Stimulated activated CD4-positive, alpha-beta T cell treated with anti-CD3 and anti-CD28 coated beads, Interleukin-15, amount 100 ng/mL, for 1 hour (primary cell): ENCODE measurements around the gene EIF2A.

Experiments used
- DNase-seq, 2 donors: peaks; one replicate each; pipeline ENCODE4 v3.0.0-alpha.2; 2020; ENCODE audit warnings: low read depth in 1 of 2, low spot score in 1 of 2

EIF2A gene

DNA sequence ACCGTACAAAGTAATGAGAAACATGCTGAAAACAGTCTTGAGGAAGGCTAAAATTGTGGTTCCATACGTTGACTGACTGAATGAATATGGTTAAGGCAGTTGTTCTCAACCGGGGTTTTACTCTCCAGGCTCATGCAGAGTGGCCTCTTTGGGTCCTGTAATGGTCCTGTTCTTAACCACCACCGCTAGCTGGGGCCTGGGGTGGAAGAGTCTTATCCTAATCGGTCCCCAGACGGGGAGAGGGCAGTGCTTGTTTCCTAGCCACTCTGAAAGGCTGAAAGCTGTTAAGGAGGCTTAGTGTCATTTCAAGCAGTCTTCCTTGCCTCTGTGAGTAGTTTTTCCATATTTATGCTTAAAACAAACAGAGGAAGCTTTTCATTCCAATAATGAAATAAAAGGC is 88.5 kb downstream of the EIF2A start:
- DNase-seq, result no peak

GRCh38 chr3:150635526-150635925 is 88.9 kb downstream of the EIF2A start:
- no peak for DNase-seq
